Measurements from ENCODE around the gene BCL2L13. TPM values are rescaled to one million over a fixed set of nuclear protein-coding genes. Genes with fewer than 3 reads are reported as not detected.

The BCL2L13 gene
- total RNA-seq, 2 experiments from 2014 or later, result 8.1 to 10.0 TPM

DNA sequence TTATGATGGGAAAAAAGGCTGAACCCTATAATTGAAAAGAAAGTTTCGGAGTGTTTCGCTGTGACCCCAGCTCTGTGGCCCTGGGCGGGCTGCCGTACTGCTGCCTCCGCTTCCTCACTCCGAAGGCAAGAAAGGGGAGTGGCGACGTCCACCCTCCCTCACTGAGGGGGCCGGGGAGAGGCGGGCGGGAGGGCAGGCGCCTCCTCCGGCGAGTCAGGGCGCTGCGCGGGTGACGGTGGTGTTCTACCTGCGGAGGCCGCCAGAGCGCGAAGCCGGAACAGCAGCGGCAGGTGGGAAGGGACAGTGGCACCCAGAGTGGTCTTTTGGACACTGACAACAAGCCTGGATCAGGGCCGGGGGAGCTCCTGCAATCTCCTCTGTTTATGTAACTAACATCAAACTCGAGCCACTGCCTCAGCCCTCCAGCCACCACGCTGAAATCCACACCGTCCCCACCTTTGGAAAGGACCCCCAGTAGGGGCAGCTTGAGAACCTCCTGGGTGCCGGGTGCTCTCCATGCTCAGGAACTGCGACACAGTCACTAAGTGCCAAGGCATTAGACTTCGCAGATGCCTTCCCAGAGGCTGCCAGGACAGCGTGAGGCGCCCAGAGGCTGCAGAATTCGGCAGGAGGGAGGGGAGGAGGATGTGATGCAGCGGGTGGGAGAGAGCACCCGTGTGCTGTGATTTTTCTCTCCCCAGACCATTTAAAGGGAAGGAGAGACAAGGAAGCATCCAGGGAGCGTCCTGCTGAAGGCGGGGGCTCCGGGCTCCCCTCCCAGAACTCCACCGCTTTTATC lies 110.2 kb downstream of the BCL2L13 start:
- H3K27ac Mint-ChIP-seq, result no peak overlapping the region
- peaks cover 4% of the 10 kb centered on the region for H3K4me1 Mint-ChIP-seq (ENCODE audit: low read depth)
- H3K27me3 Mint-ChIP-seq, result no peaks in the 10 kb centered on the region
- POLR2A ChIA-PET, result no interaction called here
- ATAC-seq (ENCODE audit: poor library complexity) (no peak), DNase-seq (no peak)
- Histone ChIP-seq H3K27ac (ENCODE audit: low read depth in 1 of 2, low read length in 2 of 2) (no peak overlapping the region), H3K27me3 (ENCODE audit: control insufficient read depth in 1 of 2, insufficient read depth in 2 of 2, low read length in 2 of 2) (no peaks in the 10 kb centered on the region), H3K4me3 (ENCODE audit: low read length) (no peak overlapping the region), H3K4me1 (ENCODE audit: insufficient read depth, low read length) (no peaks in the 10 kb centered on the region), H3K9me3 (ENCODE audit: control insufficient read depth in 1 of 2, insufficient read depth in 1 of 2, low read length in 2 of 2) (peaks cover 0 to 10% of the 10 kb centered on the region in 2 experiments), H3K36me3 (ENCODE audit: insufficient read depth, low read length) (peaks cover 23% of the 10 kb centered on the region)
- no peak overlapping the region for H3K4me3 Mint-ChIP-seq
- TF ChIP-seq, protein P1, sequence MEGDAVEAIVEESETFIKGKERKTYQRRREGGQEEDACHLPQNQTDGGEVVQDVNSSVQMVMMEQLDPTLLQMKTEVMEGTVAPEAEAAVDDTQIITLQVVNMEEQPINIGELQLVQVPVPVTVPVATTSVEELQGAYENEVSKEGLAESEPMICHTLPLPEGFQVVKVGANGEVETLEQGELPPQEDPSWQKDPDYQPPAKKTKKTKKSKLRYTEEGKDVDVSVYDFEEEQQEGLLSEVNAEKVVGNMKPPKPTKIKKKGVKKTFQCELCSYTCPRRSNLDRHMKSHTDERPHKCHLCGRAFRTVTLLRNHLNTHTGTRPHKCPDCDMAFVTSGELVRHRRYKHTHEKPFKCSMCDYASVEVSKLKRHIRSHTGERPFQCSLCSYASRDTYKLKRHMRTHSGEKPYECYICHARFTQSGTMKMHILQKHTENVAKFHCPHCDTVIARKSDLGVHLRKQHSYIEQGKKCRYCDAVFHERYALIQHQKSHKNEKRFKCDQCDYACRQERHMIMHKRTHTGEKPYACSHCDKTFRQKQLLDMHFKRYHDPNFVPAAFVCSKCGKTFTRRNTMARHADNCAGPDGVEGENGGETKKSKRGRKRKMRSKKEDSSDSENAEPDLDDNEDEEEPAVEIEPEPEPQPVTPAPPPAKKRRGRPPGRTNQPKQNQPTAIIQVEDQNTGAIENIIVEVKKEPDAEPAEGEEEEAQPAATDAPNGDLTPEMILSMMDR (IDR thresholded peaks at IDR 0.05), result no peak
- CTCF ChIA-PET, result interaction anchor here (0.7 kb wide), 1 partner anchor 49 kb away, joined by 3 read pairs; no protein-coding TSS in a partner anchor
- intact Hi-C loops (cut with DNase I, micrococcal nuclease), result no loop called here
- H3K36me3 Mint-ChIP-seq (ENCODE audit: low read depth), result peaks cover 14% of the 10 kb centered on the region
- H3K9me3 Mint-ChIP-seq, result no peaks in the 10 kb centered on the region

DNA sequence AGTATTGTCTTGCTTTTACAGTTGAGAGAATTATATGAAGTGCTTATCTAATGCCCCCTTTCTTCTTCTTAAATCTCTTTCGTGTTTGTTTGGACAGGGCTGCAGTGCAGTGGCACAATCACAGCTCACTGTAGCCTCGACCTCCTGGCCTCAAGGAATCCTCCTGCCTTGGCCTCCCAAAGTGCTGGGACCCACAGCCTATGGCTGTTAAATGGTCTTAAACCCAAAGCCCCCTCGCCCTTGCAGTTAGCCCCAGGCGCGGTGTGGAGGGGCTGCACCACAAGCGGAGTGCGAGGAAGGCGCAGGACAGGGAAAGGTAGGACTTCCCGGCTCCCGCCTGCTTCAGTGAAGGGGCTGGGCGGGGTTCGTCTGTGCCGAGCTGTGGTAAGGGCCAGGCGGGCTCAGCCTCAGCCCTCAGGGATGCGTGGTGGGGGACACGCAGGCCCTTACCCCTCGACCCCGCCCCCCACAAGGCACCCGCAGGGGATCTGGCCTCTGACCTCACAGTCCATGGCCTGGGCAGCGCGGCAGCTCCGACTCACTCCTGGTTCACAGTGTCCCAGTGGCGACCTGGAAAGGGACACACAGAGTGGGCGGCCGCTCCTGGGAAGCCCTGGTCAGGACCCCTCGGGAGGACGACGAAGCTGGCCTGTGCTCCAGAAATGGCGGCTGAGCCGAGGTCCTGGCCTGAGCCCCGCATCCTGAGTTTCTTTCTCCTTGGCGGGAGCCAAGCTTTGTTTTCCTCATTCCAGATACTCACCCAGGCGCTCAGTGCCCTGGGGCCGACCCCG lies 111.2 kb downstream of the BCL2L13 start:
- DNase-seq (no peak), ATAC-seq (ENCODE audit: poor library complexity) (no peak)
- H3K36me3 Mint-ChIP-seq (ENCODE audit: low read depth), result peaks cover 9% of the 10 kb centered on the region
- intact Hi-C loops (cut with DNase I, micrococcal nuclease), result no loop called here
- H3K27ac ChIP-seq (ENCODE audit: low read depth in 1 of 2, low read length in 2 of 2), result no peak overlapping the region
- H3K9me3 ChIP-seq (ENCODE audit: control insufficient read depth in 1 of 2, insufficient read depth in 1 of 2, low read length in 2 of 2), result peaks cover 0 to 10% of the 10 kb centered on the region in 2 experiments
- no peaks in the 10 kb centered on the region for H3K27me3 ChIP-seq (ENCODE audit: control insufficient read depth in 1 of 2, insufficient read depth in 2 of 2, low read length in 2 of 2)
- H3K27me3 Mint-ChIP-seq, result no peaks in the 10 kb centered on the region
- no peak overlapping the region for H3K4me3 Mint-ChIP-seq
- H3K27ac Mint-ChIP-seq, result no peak overlapping the region
- H3K4me1 ChIP-seq (ENCODE audit: insufficient read depth, low read length), result no peaks in the 10 kb centered on the region
- peaks cover 4% of the 10 kb centered on the region for H3K4me1 Mint-ChIP-seq (ENCODE audit: low read depth)
- CTCF ChIA-PET, result no interaction called here
- H3K36me3 ChIP-seq (ENCODE audit: insufficient read depth, low read length), result peaks cover 23% of the 10 kb centered on the region
- no peaks in the 10 kb centered on the region for H3K9me3 Mint-ChIP-seq
- no peak overlapping the region for H3K4me3 ChIP-seq (ENCODE audit: low read length)
- POLR2A ChIA-PET, result no interaction called here
- TF ChIP-seq, protein P1 (IDR thresholded peaks at IDR 0.05), result no peak

DNA sequence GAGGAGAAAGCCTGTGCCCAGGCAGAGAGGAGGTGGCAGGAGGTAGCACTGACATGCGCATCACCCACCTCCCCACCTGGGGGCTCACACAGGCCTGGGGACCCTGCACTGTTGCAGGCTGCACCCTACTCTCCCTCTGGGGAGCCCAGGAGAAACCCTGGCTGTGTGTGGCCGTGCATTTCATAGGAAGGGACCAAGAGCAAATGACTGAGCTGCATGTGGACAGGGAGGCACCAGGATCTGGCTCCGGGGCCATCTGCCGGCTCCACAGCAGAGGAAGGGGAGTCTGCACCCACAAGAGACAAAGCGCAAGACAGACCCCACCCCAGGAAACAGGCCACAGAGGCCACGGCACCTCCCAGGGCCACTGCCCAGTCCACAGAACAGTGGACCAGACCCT lies 113.0 kb downstream of the BCL2L13 start:
- no peak overlapping the region for H3K27ac Mint-ChIP-seq

More for the DNA sequence above, 113.0 kb downstream of the BCL2L13 start:
- Mint-ChIP-seq H3K27me3 (no peaks in the 10 kb centered on the region), H3K4me1 (ENCODE audit: low read depth) (peaks cover 4% of the 10 kb centered on the region), H3K36me3 (ENCODE audit: low read depth) (peaks cover 4% of the 10 kb centered on the region), H3K9me3 (no peaks in the 10 kb centered on the region), H3K4me3 (no peak overlapping the region)
- Histone ChIP-seq H3K9me3 (ENCODE audit: control insufficient read depth in 1 of 2, insufficient read depth in 1 of 2, low read length in 2 of 2) (peaks cover 0 to 10% of the 10 kb centered on the region in 2 experiments), H3K27ac (ENCODE audit: low read depth in 1 of 2, low read length in 2 of 2) (no peak overlapping the region), H3K27me3 (ENCODE audit: control insufficient read depth in 1 of 2, insufficient read depth in 2 of 2, low read length in 2 of 2) (no peaks in the 10 kb centered on the region), H3K4me3 (ENCODE audit: low read length) (no peak overlapping the region), H3K36me3 (ENCODE audit: insufficient read depth, low read length) (peaks cover 23% of the 10 kb centered on the region), H3K4me1 (ENCODE audit: insufficient read depth, low read length) (no peaks in the 10 kb centered on the region)
- TF ChIP-seq, protein P1 (IDR thresholded peaks at IDR 0.05), result no peak
- ChIA-PET CTCF (interaction anchor here (0.7 to 1.3 kb wide), 2 partner anchors 9 to 14 kb away, joined by 3 to 5 read pairs; no protein-coding TSS in a partner anchor), POLR2A (no interaction called here)
- DNase-seq (no peak), ATAC-seq (ENCODE audit: poor library complexity) (no peak)
- intact Hi-C loops (cut with DNase I, micrococcal nuclease), result no loop called here

Measured in CD4-positive, alpha-beta T cell (primary cell).